ENCODE results near the gene PSTPIP1.

PSTPIP1 gene

GRCh38 chr15:77017091-77017660, 22.2 kb downstream of the PSTPIP1 start:
- in situ Hi-C loops (cut with HindIII; ENCODE audit: low sequenced_read_pairs), result no loop called here

GRCh38 chr15:77017761-77018720, 23.1 kb downstream of the PSTPIP1 start:
- H3K4me3 ChIP-seq (ENCODE audit: low read depth, low read length), result no peak overlapping the region
- DNase-seq (ENCODE audit: low read depth), result no peak
- no peak for TF ChIP-seq CTCF (IDR thresholded peaks at IDR 0.05; ENCODE audit: low read depth, low read length, missing control alignments)
- in situ Hi-C loops (cut with HindIII; ENCODE audit: low sequenced_read_pairs), result no loop called here

More at GRCh38 chr15:77017091-77017660, 22.2 kb downstream of the PSTPIP1 start:
- TF ChIP-seq CTCF (IDR thresholded peaks at IDR 0.05; ENCODE audit: low read depth, low read length, missing control alignments), result no peak
- DNase-seq (ENCODE audit: low read depth), result no peak
- H3K4me3 ChIP-seq (ENCODE audit: low read depth, low read length), result no peak overlapping the region

- no peak overlapping the region for H3K4me3 ChIP-seq (ENCODE audit: low read depth, low read length)
- in situ Hi-C loops (cut with HindIII; ENCODE audit: low sequenced_read_pairs), result no loop called here
- no peak for TF ChIP-seq CTCF (IDR thresholded peaks at IDR 0.05; ENCODE audit: low read depth, low read length, missing control alignments)
- no peak for DNase-seq (ENCODE audit: low read depth)
Measured at GRCh38 chr15:77018796-77019505, 24.0 kb downstream of the PSTPIP1 start.

GRCh38 chr15:77019521-77020331, 24.8 kb downstream of the PSTPIP1 start:
- no peak overlapping the region for H3K4me3 ChIP-seq (ENCODE audit: low read depth, low read length)
- TF ChIP-seq CTCF (IDR thresholded peaks at IDR 0.05; ENCODE audit: low read depth, low read length, missing control alignments), result no peak
- no peak for DNase-seq (ENCODE audit: low read depth)
- in situ Hi-C loops (cut with HindIII; ENCODE audit: low sequenced_read_pairs), result no loop called here

GRCh38 chr15:77020348-77021087, 25.6 kb downstream of the PSTPIP1 start:
- in situ Hi-C loops (cut with HindIII; ENCODE audit: low sequenced_read_pairs), result no loop called here
- DNase-seq (ENCODE audit: low read depth), result no peak
- no peak for TF ChIP-seq CTCF (IDR thresholded peaks at IDR 0.05; ENCODE audit: low read depth, low read length, missing control alignments)
- H3K4me3 ChIP-seq (ENCODE audit: low read depth, low read length), result no peak overlapping the region

Measured in astrocyte of the cerebellum (primary cell).